Mucosa of stomach (tissue), 1 donor: ENCODE data around the gene CMIP.

Source experiments
- H3K27me3 ChIP-seq: one replicate; pipeline ENCODE4 v1.7.0; 2013; ENCODE audit warnings: mild to moderate bottlenecking, low read length; ENCODE audit not compliant: control insufficient read depth, insufficient read depth
- H3K36me3 ChIP-seq: one replicate; pipeline ENCODE4 v1.7.0; 2013; ENCODE audit warnings: low read length; ENCODE audit not compliant: control insufficient read depth, insufficient read depth
- H3K4me1 ChIP-seq: one replicate; pipeline ENCODE4 v1.7.0; 2013; ENCODE audit warnings: mild to moderate bottlenecking, low read length; ENCODE audit not compliant: control insufficient read depth, insufficient read depth
- H3K4me3 ChIP-seq: one replicate; pipeline ENCODE4 v1.7.0; 2013; ENCODE audit warnings: low read length
- H3K9ac ChIP-seq: one replicate; pipeline ENCODE4 v1.7.0; 2013; ENCODE audit warnings: mild to moderate bottlenecking, low read length, moderate library complexity
- H3K9me3 ChIP-seq: one replicate; pipeline ENCODE4 v1.7.0; 2013; ENCODE audit warnings: mild to moderate bottlenecking, low read length, moderate library complexity; ENCODE audit not compliant: control insufficient read depth
- donor health status: Pancreatic carcinoma.

The CMIP gene

DNA sequence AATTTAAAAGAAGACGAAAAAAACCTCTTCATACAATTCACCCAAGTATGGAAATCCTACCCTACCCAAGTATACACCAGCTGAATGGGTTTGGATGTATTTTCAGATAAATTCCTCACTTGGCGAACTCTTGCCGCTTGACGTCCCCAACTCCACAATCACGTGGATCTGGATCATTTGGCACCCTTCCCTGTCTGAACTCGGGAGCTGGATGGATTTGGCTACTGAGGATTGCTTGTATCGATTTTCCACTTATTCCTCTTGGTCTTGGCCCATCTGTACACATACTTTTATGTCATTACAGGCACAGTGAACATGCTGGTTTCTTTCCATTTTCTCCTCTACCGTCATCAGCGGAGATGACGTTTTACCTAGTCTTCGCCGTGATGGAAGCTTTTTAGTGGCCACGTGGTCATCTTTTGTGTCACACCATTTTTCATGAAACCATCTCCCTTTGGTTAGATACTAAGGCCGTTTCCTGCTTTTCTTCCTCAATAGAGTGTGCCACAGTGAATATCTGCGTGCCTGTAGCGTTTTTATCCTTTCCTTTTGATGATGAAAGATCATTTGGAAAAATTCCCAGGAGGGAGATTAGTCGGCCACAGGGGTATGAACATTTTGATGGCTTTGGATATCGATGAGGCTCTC lies 47.1 kb downstream of the CMIP start:
- no peaks in the 10 kb centered on the region for H3K36me3 ChIP-seq
- no peak overlapping the region for H3K9ac ChIP-seq
- H3K27me3 ChIP-seq, result no peaks in the 10 kb centered on the region
- no peak overlapping the region for H3K4me3 ChIP-seq
- H3K9me3 ChIP-seq, result no peaks in the 10 kb centered on the region
- peaks cover 55% of the 10 kb centered on the region for H3K4me1 ChIP-seq

- no peaks in the 10 kb centered on the region for H3K36me3 ChIP-seq
- H3K27me3 ChIP-seq, result no peaks in the 10 kb centered on the region
- H3K9me3 ChIP-seq, result no peaks in the 10 kb centered on the region
- H3K4me3 ChIP-seq, result no peak overlapping the region
- H3K9ac ChIP-seq, result no peak overlapping the region
- peaks cover 59% of the 10 kb centered on the region for H3K4me1 ChIP-seq
These were observed 47.7 kb downstream of the CMIP start for GRCh38 chr16:81492311-81492761.

GRCh38 chr16:81492965-81493754 lies 48.6 kb downstream of the CMIP start:
- no peaks in the 10 kb centered on the region for H3K36me3 ChIP-seq
- H3K9ac ChIP-seq, result peak overlapping the region; percentile 32
- no peaks in the 10 kb centered on the region for H3K27me3 ChIP-seq
- no peaks in the 10 kb centered on the region for H3K9me3 ChIP-seq
- no peak overlapping the region for H3K4me3 ChIP-seq
- H3K4me1 ChIP-seq, result peaks cover 67% of the 10 kb centered on the region

- Histone ChIP-seq H3K9ac (peak overlapping the region; percentile 32), H3K36me3 (no peaks in the 10 kb centered on the region), H3K4me3 (no peak overlapping the region), H3K9me3 (no peaks in the 10 kb centered on the region), H3K4me1 (peaks cover 68% of the 10 kb centered on the region), H3K27me3 (no peaks in the 10 kb centered on the region)
These were observed 49.3 kb downstream of the CMIP start for GRCh38 chr16:81493755-81494433.

DNA sequence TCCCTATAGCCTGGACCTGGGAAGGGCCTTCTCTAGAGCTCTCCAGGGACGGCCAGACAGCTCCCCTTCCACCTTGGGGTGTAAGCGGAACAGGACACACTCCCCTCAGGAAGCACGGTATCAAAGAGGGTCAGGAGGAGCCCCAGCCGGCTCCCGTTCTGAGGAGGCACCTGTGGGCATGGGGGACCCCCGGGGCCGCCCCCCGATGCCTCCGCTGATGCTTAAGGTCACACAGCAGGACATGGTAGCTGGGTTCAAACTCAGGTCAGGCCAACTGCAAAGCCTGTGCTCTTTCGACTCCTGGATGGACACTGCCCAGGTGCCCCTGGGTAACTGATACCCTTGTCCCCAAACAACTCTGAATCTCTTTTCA lies 49.8 kb downstream of the CMIP start:
- Histone ChIP-seq H3K36me3 (no peaks in the 10 kb centered on the region), H3K9ac (no peak overlapping the region), H3K9me3 (no peaks in the 10 kb centered on the region), H3K4me3 (no peak overlapping the region), H3K4me1 (peaks cover 70% of the 10 kb centered on the region), H3K27me3 (no peaks in the 10 kb centered on the region)

GRCh38 chr16:81494888-81495287 lies 50.3 kb downstream of the CMIP start:
- H3K4me1 ChIP-seq, result peaks cover 72% of the 10 kb centered on the region
- no peak overlapping the region for H3K9ac ChIP-seq
- H3K36me3 ChIP-seq, result no peaks in the 10 kb centered on the region
- no peaks in the 10 kb centered on the region for H3K27me3 ChIP-seq
- no peaks in the 10 kb centered on the region for H3K9me3 ChIP-seq
- no peak overlapping the region for H3K4me3 ChIP-seq

- peaks cover 69% of the 10 kb centered on the region for H3K4me1 ChIP-seq
- no peak overlapping the region for H3K9ac ChIP-seq
These were observed 51.0 kb downstream of the CMIP start for GRCh38 chr16:81495321-81496234.

GRCh38 chr16:81496321-81496720 lies 51.7 kb downstream of the CMIP start:
- no peaks in the 10 kb centered on the region for H3K9me3 ChIP-seq
- no peak overlapping the region for H3K4me3 ChIP-seq
- H3K9ac ChIP-seq, result no peak overlapping the region
- no peaks in the 10 kb centered on the region for H3K27me3 ChIP-seq
- H3K4me1 ChIP-seq, result peaks cover 74% of the 10 kb centered on the region
- no peaks in the 10 kb centered on the region for H3K36me3 ChIP-seq

More at GRCh38 chr16:81495321-81496234, 51.0 kb downstream of the CMIP start:
- Histone ChIP-seq H3K4me3 (no peak overlapping the region), H3K27me3 (no peaks in the 10 kb centered on the region), H3K9me3 (no peaks in the 10 kb centered on the region), H3K36me3 (no peaks in the 10 kb centered on the region)

- H3K36me3 ChIP-seq, result no peaks in the 10 kb centered on the region
- no peak overlapping the region for H3K9ac ChIP-seq
- peaks cover 72% of the 10 kb centered on the region for H3K4me1 ChIP-seq
- H3K9me3 ChIP-seq, result no peaks in the 10 kb centered on the region
- no peaks in the 10 kb centered on the region for H3K27me3 ChIP-seq
- H3K4me3 ChIP-seq, result no peak overlapping the region
These were observed 52.1 kb downstream of the CMIP start for GRCh38 chr16:81496742-81497141.

DNA sequence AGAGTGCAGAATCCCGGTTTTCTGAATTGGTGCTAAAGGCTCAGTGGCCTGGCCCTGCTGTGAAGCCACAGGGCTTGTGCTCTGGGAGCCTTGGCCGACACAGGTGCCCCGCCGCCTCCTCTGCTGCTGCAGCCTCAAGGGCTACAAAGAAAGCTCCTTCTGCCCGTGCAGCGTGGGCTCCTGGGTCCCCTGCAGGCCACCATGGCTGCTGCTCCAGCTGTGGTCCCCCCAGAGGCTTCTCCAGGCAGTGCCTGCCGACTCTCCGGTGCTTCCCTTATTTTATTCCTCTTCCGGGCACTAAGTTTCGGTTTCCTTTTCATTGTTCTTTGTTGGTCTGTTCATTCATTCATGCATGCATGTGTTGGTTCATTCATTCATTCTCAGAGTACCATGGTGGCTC lies 53.1 kb downstream of the CMIP start:
- no peak overlapping the region for H3K4me3 ChIP-seq
- H3K27me3 ChIP-seq, result no peaks in the 10 kb centered on the region
- no peaks in the 10 kb centered on the region for H3K36me3 ChIP-seq
- H3K9me3 ChIP-seq, result no peaks in the 10 kb centered on the region
- H3K4me1 ChIP-seq, result peaks cover 64% of the 10 kb centered on the region
- no peak overlapping the region for H3K9ac ChIP-seq

DNA sequence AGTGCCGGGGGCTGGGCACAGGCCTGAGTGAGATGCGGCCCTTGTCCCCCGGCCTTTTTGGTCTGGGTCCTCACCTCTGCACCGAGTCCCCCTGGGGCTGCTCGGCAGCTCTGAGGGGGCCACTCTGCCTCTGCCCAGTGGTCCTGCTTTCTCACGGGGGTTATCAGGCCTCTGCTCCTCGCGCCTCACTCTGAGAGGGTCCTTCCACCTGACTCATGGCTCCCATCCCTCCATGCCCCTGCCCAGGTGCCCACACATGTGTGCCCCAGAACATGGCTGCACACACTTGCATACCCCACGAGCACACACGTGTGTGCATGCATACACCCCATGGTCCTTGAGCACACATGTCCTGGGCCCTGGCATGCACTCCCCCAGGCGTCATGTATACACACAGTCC lies 53.7 kb downstream of the CMIP start:
- Histone ChIP-seq H3K4me1 (peaks cover 61% of the 10 kb centered on the region), H3K36me3 (no peaks in the 10 kb centered on the region), H3K4me3 (no peak overlapping the region), H3K27me3 (no peaks in the 10 kb centered on the region), H3K9me3 (no peaks in the 10 kb centered on the region), H3K9ac (no peak overlapping the region)
